PC-3 (cell line): ENCODE data around the gene HSPA5. TPM values are rescaled to one million over a fixed set of nuclear protein-coding genes. Genes with fewer than 3 reads are reported as not detected.
"Not testable (repeated sequence)": the region's sequence is repeated elsewhere in the genome, so short reads cannot be mapped to it uniquely, and the experiment has no call there.

ENCODE experiments used
- ATAC-seq: fragments of 200-7000 bp; cut with Tn5 transposase; 2 replicates; pipeline ENCODE4 v1.9.1; 2020; ENCODE audit warnings: mild to moderate bottlenecking, moderate library complexity
- BruUV-seq: library from RNA; stranded (reverse); fragments of 400-500 nt; replicated peaks from 2 replicates; lab custom pipeline; 2021; lab: Mats Ljungman, UMichigan
- CTCF ChIA-PET: fragments of 300-600 bp; sonication (Branson Sonifier 250); formaldehyde crosslinking; loops from one replicate; lab custom pipeline; 2022; ENCODE audit warnings: antibody characterized with exemption; lab: Charles Lee
- POLR2A ChIA-PET: fragments of 300-600 bp; sonication (Branson Sonifier 250); formaldehyde crosslinking; loops from one replicate; lab custom pipeline; 2022; ENCODE audit warnings: antibody characterized with exemption; ENCODE audit not compliant: unreplicated experiment; lab: Charles Lee
- DNase-seq: peaks from one replicate; pipeline ENCODE4 v3.0.0-alpha.2; 2015
- H2AFZ ChIP-seq: fragments of 300-600 bp; sonication (generic); 2 replicates; pipeline ENCODE4 v1.6.0; 2016; ENCODE audit warnings: antibody characterized with exemption, low read length
- H3F3A ChIP-seq: fragments of 300-600 bp; sonication (generic); one replicate; pipeline ENCODE4 v1.6.0; 2017; ENCODE audit warnings: antibody characterized with exemption, low read length, control low read depth, mild to moderate bottlenecking; ENCODE audit not compliant: unreplicated experiment
- H3K27ac ChIP-seq: fragments of 300-600 bp; sonication (generic); 2 replicates; pipeline ENCODE4 v1.5.1; 2016; ENCODE audit warnings: mild to moderate bottlenecking, low read length
- H3K27me3 ChIP-seq: fragments of 300-600 bp; sonication (generic); 2 replicates; pipeline ENCODE4 v1.6.1; 2016; ENCODE audit warnings: low read length, mixed read lengths
- H3K36me3 ChIP-seq: fragments of 300-600 bp; sonication (generic); 2 replicates; pipeline ENCODE4 v1.6.1; 2016; ENCODE audit warnings: low read depth, mixed run types, low read length, mixed read lengths
- H3K4me1 ChIP-seq: fragments of 300-600 bp; sonication (generic); 2 replicates; pipeline ENCODE4 v1.5.1; 2016; ENCODE audit warnings: low read length; ENCODE audit not compliant: insufficient read depth
- H3K4me2 ChIP-seq: fragments of 300-600 bp; sonication (generic); 2 replicates; pipeline ENCODE4 v1.6.0; 2016; ENCODE audit warnings: low read length
- H3K4me3 ChIP-seq: fragments of 300-600 bp; sonication (generic); 2 replicates; pipeline ENCODE4 v1.5.1; 2016; ENCODE audit warnings: mild to moderate bottlenecking, low read length, mixed read lengths
- H3K79me2 ChIP-seq: fragments of 300-600 bp; sonication (generic); 2 replicates; pipeline ENCODE4 v1.6.1; 2017; ENCODE audit warnings: low read length, mixed read lengths
- H3K9ac ChIP-seq: fragments of 300-600 bp; sonication (generic); 2 replicates; pipeline ENCODE4 v1.6.0; 2016; ENCODE audit warnings: mild to moderate bottlenecking, low read length
- H3K9me2 ChIP-seq: fragments of 300-600 bp; sonication (generic); replicated peaks from 2 replicates; pipeline ENCODE4 v1.6.1; 2016; ENCODE audit warnings: mixed run types, low read length, mixed read lengths
- H3K9me3 ChIP-seq: fragments of 300-600 bp; sonication (generic); 2 replicates; pipeline ENCODE4 v1.6.1; 2016; ENCODE audit warnings: low read length, mixed read lengths
- H4K20me1 ChIP-seq: fragments of 300-600 bp; sonication (generic); 2 replicates; pipeline ENCODE4 v1.6.1; 2016; ENCODE audit warnings: low read length, mixed read lengths
- EZH2 ChIP-seq: fragments of 300-600 bp; sonication (generic); IDR thresholded peaks from one replicate; pipeline ENCODE4 v1.6.1; 2017; ENCODE audit warnings: antibody characterized with exemption, mild to moderate bottlenecking, low read length; ENCODE audit not compliant: unreplicated experiment
- EZH2phosphoT487 ChIP-seq: fragments of 300-600 bp; sonication (generic); IDR thresholded peaks from 2 replicates; pipeline ENCODE4 v1.6.1; 2018; ENCODE audit warnings: mild to moderate bottlenecking, antibody characterized with exemption, low read length, borderline replicate concordance
- intact Hi-C: fragments of 100-400 bp; cut with micrococcal nuclease; formaldehyde crosslinking; loops from 2 replicates; pipeline ENCODE4 v1.9.0; 2023
- total RNA-seq: library from RNA; depleted of rRNA; stranded (reverse); fragments of >200 nt; gene quantifications from 2 replicates; pipeline ENCODE4 v1.2.3, GENCODE V29; 2014
- TF ChIP-seq, protein P1 (sequence below): fragments of 300-600 bp; sonication (generic); conservative IDR thresholded peaks from 2 replicates; pipeline ENCODE4 v1.5.1; 2017; ENCODE audit warnings: antibody characterized with exemption, low read depth, mild to moderate bottlenecking, low read length

The HSPA5 gene
- total RNA-seq, 1 experiment from 2014 or later, result 112 TPM

DNA sequence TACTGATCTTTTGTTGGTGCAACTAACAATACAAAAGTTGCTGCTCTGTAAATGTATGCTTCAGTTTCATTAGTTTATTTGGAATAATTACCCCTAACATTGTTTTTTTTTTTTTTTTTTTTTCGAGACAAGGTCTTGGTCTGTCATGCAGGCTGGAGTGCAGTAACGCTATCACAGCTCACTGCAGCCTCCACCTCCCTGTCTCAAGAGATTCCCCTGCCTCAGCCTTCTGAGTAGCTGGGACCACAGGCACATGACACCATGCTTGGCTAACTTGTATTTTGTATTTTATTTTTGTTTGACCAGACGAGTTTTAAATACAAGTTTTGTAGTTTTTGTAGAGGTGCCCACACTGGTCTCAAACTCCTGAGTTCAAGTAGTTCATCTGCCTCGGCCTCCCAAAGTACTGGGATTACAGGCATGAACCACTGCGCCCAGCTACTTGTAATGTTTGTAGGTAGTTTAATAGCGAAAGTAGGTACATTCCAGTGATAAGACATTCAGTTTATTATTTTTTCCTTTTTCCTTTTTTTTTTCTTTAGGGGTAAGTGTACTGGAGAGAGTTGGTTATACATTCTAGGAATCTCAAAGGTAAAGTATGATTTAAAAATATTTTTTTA is 27.4 kb upstream of the HSPA5 start:
- CTCF ChIA-PET, result no interaction called here

DNA sequence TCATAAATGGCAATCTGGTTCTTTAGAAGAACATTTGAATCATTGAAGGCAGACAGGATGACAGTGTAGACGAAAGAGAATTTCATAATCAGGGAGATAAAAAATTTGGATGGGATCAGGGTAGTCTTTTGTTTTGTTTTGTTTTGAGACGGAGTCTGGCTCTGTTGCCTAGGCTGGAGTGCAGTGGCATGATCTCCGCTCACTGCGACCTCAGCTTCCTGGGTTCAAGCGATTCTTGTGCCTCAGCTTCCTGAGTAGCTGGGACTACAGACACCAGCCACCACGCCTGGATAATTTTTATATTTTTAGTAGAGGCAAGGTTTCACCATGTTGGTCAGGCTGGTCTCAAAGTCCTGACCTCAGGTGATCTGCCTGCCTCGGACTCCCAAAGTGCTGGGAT is 22.9 kb upstream of the HSPA5 start:
- H3K27me3 ChIP-seq, H3K9me2 ChIP-seq, BruUV-seq, H2AFZ ChIP-seq, H3K9me3 ChIP-seq, H3K27ac ChIP-seq, CTCF ChIA-PET, H3F3A ChIP-seq, H3K4me2 ChIP-seq, H4K20me1 ChIP-seq, H3K4me3 ChIP-seq, ATAC-seq, H3K9ac ChIP-seq, H3K36me3 ChIP-seq, DNase-seq, POLR2A ChIA-PET: not testable (repeated sequence)
- Histone ChIP-seq H3K79me2 (peaks cover 62% of the 10 kb centered on the region), H3K4me1 (peaks cover 15% of the 10 kb centered on the region)
- intact Hi-C loops, result loop anchor here (5.0 kb wide), 1 partner anchor 33 kb away; no protein-coding TSS in a partner anchor

More for the DNA sequence above, 27.4 kb upstream of the HSPA5 start:
- POLR2A ChIA-PET, result interaction anchor here (0.6 kb wide), 1 partner anchor 104 kb away, joined by 6 read pairs; no protein-coding TSS in a partner anchor
- no peaks in the 10 kb centered on the region for H3F3A ChIP-seq
- H3K79me2 ChIP-seq, result peaks cover 79% of the 10 kb centered on the region
- 0 out of 2 replicates have a peak, but pooled peaks cover 4% of the 10 kb centered on the region for H3K36me3 ChIP-seq
- H3K9me3 ChIP-seq, result no peaks in the 10 kb centered on the region
- no peaks in the 10 kb centered on the region for H3K9me2 ChIP-seq
- DNase-seq, result no peak
- TF ChIP-seq, protein P1, sequence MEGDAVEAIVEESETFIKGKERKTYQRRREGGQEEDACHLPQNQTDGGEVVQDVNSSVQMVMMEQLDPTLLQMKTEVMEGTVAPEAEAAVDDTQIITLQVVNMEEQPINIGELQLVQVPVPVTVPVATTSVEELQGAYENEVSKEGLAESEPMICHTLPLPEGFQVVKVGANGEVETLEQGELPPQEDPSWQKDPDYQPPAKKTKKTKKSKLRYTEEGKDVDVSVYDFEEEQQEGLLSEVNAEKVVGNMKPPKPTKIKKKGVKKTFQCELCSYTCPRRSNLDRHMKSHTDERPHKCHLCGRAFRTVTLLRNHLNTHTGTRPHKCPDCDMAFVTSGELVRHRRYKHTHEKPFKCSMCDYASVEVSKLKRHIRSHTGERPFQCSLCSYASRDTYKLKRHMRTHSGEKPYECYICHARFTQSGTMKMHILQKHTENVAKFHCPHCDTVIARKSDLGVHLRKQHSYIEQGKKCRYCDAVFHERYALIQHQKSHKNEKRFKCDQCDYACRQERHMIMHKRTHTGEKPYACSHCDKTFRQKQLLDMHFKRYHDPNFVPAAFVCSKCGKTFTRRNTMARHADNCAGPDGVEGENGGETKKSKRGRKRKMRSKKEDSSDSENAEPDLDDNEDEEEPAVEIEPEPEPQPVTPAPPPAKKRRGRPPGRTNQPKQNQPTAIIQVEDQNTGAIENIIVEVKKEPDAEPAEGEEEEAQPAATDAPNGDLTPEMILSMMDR, result no peak
- TF ChIP-seq EZH2 (no peak), EZH2phosphoT487 (no peak)
- no peaks in the 10 kb centered on the region for H3K27me3 ChIP-seq
- H3K4me1 ChIP-seq, result peaks cover 13% of the 10 kb centered on the region
- ATAC-seq, result no peak
- H3K4me2 ChIP-seq, result no peak overlapping the region
- no peak overlapping the region for H2AFZ ChIP-seq
- no peak overlapping the region for H3K27ac ChIP-seq
- no peak overlapping the region for H3K4me3 ChIP-seq
- peaks cover 10% of the 10 kb centered on the region; the same call in 1 of the 2 replicates for H4K20me1 ChIP-seq
- intact Hi-C loops, result no loop called here
- H3K9ac ChIP-seq, result no peak overlapping the region
- no TSS peak for BruUV-seq

DNA sequence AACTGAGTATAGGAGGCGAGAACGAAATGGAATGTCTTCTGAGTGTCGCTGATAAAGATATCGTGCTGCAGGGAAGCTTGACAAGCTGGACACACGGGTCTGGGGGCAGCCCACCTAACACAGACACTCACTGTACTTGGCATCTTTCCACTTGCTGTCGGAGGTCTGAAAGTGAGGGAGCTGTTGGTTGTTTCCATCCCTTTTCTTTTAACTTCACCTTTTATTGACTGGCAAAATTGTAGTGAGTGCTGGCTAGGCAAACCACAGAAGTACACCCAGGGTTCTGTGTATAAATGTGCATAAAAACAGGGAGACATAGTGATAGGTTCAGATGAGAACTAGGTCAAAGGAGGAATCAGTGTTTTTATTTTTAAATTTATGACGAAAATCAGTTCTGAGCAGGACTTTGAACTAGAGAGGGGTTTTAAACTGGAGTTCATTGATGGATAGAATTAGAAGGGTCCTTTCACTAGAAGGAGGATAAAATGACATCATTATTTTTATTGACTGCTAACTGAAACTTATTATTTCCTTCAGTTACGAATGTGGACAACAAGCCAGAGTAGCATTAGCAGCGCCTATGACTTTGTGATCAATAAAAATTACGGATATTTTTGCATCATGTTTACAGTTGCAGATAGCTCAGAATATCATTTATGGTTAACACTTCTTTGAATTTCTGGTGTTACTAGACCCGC is 21.3 kb upstream of the HSPA5 start:
- 0 out of 2 replicates have a peak, but pooled peaks cover 4% of the 10 kb centered on the region for H3K36me3 ChIP-seq
- CTCF ChIA-PET, result no interaction called here
- H3K79me2 ChIP-seq, result peaks cover 50% of the 10 kb centered on the region
- no peaks in the 10 kb centered on the region for H3K27me3 ChIP-seq
- no peaks in the 10 kb centered on the region for H3F3A ChIP-seq
- intact Hi-C loops, result loop anchor here (5.0 kb wide), 1 partner anchor 35 kb away; no protein-coding TSS in a partner anchor
- H3K27ac ChIP-seq, result no peak overlapping the region
- DNase-seq (peak; percentile 6), ATAC-seq (0 out of 2 replicates have a peak, but pooled peaks have one; percentile 28)
- H4K20me1 ChIP-seq, result 0 out of 2 replicates have a peak, but pooled peaks cover 4% of the 10 kb centered on the region
- peak overlapping the region; percentile 91 for H3K4me2 ChIP-seq
- BruUV-seq, result TSS peak; percentile 58
- H3K4me1 ChIP-seq, result peaks cover 15% of the 10 kb centered on the region
- H3K9ac ChIP-seq, result peak overlapping the region; percentile 89
- H3K4me3 ChIP-seq, result peak overlapping the region; percentile 93
- POLR2A ChIA-PET, result interaction anchor here (0.7 kb wide), 1 partner anchor 28 kb away, joined by 3 read pairs; no protein-coding TSS in a partner anchor
- H3K9me3 ChIP-seq, result no peaks in the 10 kb centered on the region
- TF ChIP-seq, protein P1, result no peak
- no peak for TF ChIP-seq EZH2
- no peak for TF ChIP-seq EZH2phosphoT487
- H3K9me2 ChIP-seq, result no peaks in the 10 kb centered on the region
- H2AFZ ChIP-seq, result peak overlapping the region; percentile 93
